GM12891 (cell line): ENCODE measurements around the gene ATP5PO.

Experiments
- PAX5 ChIP-seq: IDR thresholded peaks from 2 replicates; pipeline ENCODE4 v1.6.1; 2011; ENCODE audit warnings: low read length, moderate library complexity, mild to moderate bottlenecking; ENCODE audit not compliant: insufficient read depth, severe bottlenecking
- POLR2A ChIP-seq: IDR thresholded peaks from 2 replicates; pipeline ENCODE4 v1.6.1; 2011; ENCODE audit warnings: low read depth, low read length, control low read depth
- POLR2AphosphoS5 ChIP-seq: IDR thresholded peaks from 2 replicates; pipeline ENCODE4 v1.6.1; 2011; ENCODE audit warnings: low read depth, low read length, control low read depth
- POU2F2 ChIP-seq: IDR thresholded peaks from 2 replicates; pipeline ENCODE4 v1.6.1; 2011; ENCODE audit warnings: low read depth, mild to moderate bottlenecking, control low read depth, low read length, moderate library complexity
- SPI1 ChIP-seq: IDR thresholded peaks from 2 replicates; pipeline ENCODE4 v1.6.1; 2011; ENCODE audit warnings: low read depth, low read length, control low read depth
- TAF1 ChIP-seq: IDR thresholded peaks from 2 replicates; pipeline ENCODE4 v1.6.1; 2011; ENCODE audit warnings: low read depth, low read length, control low read depth

DNA sequence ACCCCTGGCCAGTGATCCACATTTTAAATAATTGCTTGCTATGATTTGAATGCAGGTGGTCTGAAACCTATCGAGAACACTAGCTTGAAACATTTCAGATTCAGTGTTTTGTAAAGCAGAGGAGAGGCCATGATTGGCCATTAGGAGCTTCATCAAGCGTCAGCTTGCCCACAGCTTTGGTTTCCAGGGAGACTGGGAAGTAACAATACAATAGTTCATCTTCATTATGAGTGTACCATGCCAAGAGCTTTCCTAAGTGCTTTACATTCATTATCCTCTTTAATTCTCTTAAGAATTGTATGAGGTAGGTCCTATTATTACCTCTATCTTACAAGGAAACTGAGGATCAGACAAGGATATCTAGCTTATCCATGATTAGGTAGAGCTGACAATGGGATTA lies 27.7 kb upstream of the ATP5PO start:
- no peak for TF ChIP-seq TAF1
- TF ChIP-seq POLR2AphosphoS5, result no peak
- TF ChIP-seq POLR2A, result no peak
- no peak for TF ChIP-seq PAX5
- TF ChIP-seq SPI1, result no peak
- TF ChIP-seq POU2F2, result no peak
